GM21737 (cell line): Measurements from ENCODE around the gene CYB561.

Source experiments
- ATAC-seq: cut with Tn5 transposase; IDR thresholded peaks from one replicate; pipeline ENCODE4 v1.9.1; 2021; ENCODE audit warnings: mild to moderate bottlenecking, moderate library complexity; ENCODE audit not compliant: unreplicated experiment

The CYB561 gene

GRCh38 chr17:63452046-63452961 lies 6.2 kb upstream of the CYB561 start:
- no peak for ATAC-seq

GRCh38 chr17:63451150-63451549 lies 5.0 kb upstream of the CYB561 start:
- no peak for ATAC-seq

- ATAC-seq: no peak
These were observed 4.4 kb upstream of the CYB561 start for GRCh38 chr17:63450551-63450950.

GRCh38 chr17:63448655-63449054 lies 2.5 kb upstream of the CYB561 start:
- ATAC-seq: no peak

GRCh38 chr17:63447471-63448009 lies 1.4 kb upstream of the CYB561 start:
- ATAC-seq: no peak

GRCh38 chr17:63446753-63447470 lies 806 bp upstream of the CYB561 start:
- peak; percentile 16 for ATAC-seq

- peak; percentile 24 for ATAC-seq
These were observed 544 bp downstream of the CYB561 start for GRCh38 chr17:63445571-63445953.

GRCh38 chr17:63445065-63445464 lies 1.0 kb downstream of the CYB561 start:
- no peak for ATAC-seq

GRCh38 chr17:63444457-63444856 lies 1.6 kb downstream of the CYB561 start:
- ATAC-seq: no peak

GRCh38 chr17:63443053-63443452 lies 3.1 kb downstream of the CYB561 start:
- ATAC-seq: no peak

- ATAC-seq: no peak
These were observed 3.5 kb downstream of the CYB561 start for GRCh38 chr17:63442549-63443035.

GRCh38 chr17:63442074-63442473 lies 4.0 kb downstream of the CYB561 start:
- no peak for ATAC-seq

GRCh38 chr17:63441654-63442053 lies 4.5 kb downstream of the CYB561 start:
- ATAC-seq: no peak

GRCh38 chr17:63440770-63441335 lies 5.3 kb downstream of the CYB561 start:
- ATAC-seq: no peak

GRCh38 chr17:63440127-63440769 lies 5.9 kb downstream of the CYB561 start:
- ATAC-seq: no peak

- ATAC-seq: no peak
These were observed 6.4 kb downstream of the CYB561 start for GRCh38 chr17:63439687-63440086.

GRCh38 chr17:63438092-63439051 lies 7.7 kb downstream of the CYB561 start:
- no peak for ATAC-seq

- ATAC-seq: no peak
These were observed 8.6 kb downstream of the CYB561 start for GRCh38 chr17:63437287-63438091.
